IMR-90 (cell line): Measurements from ENCODE around the gene PIEZO1. TPM values are rescaled to one million over a fixed set of nuclear protein-coding genes. Genes with fewer than 3 reads are reported as not detected.

Experiments used
- ATAC-seq: fragments of 200-7000 bp; cut with Tn5 transposase; 2 replicates; pipeline ENCODE4 v1.9.1; 2020; ENCODE audit warnings: low read depth, mild to moderate bottlenecking, moderate library complexity
- BruUV-seq: library from RNA; stranded (reverse); fragments of 400-500 nt; replicated peaks from 2 replicates; lab custom pipeline; 2021; lab: Mats Ljungman, UMichigan
- CTCF ChIA-PET: fragments of 300-600 bp; formaldehyde crosslinking; extraction: SDS; loops from one replicate; lab custom pipeline; 2021; ENCODE audit warnings: antibody characterized with exemption; lab: Yijun Ruan, JAX
- POLR2A ChIA-PET: fragments of 300-600 bp; sonication (Branson Sonifier 250); formaldehyde crosslinking; loops from one replicate; lab custom pipeline; 2022; ENCODE audit warnings: antibody characterized with exemption; ENCODE audit not compliant: unreplicated experiment; lab: Charles Lee
- DNase-seq: peaks from one replicate; pipeline ENCODE4 v3.0.0; 2013
- H2AFZ ChIP-seq: replicated peaks from 2 replicates; pipeline ENCODE3; 2013; ENCODE audit warnings: low read length, mild to moderate bottlenecking; ENCODE audit not compliant: poor library complexity
- H2AK5ac ChIP-seq: 2 replicates; pipeline ENCODE4 v1.6.1; 2013; ENCODE audit warnings: low read depth, low read length, inconsistent platforms
- H2AK9ac ChIP-seq: replicated peaks from 2 replicates; pipeline ENCODE3; 2013; ENCODE audit warnings: mild to moderate bottlenecking, low read depth, low read length, moderate library complexity; ENCODE audit not compliant: poor library complexity
- H2BK120ac ChIP-seq: 2 replicates; pipeline ENCODE4 v1.6.1; 2013; ENCODE audit warnings: low read depth, low read length, inconsistent platforms
- H2BK15ac ChIP-seq: 3 replicates; pipeline ENCODE4 v1.6.1; 2013; ENCODE audit warnings: low read depth, low read length, inconsistent platforms
- H2BK20ac ChIP-seq: 2 replicates; pipeline ENCODE4 v1.6.1; 2013; ENCODE audit warnings: low read depth, mild to moderate bottlenecking, inconsistent platforms, low read length, moderate library complexity
- H2BK5ac ChIP-seq: 2 replicates; pipeline ENCODE4 v1.6.1; 2013; ENCODE audit warnings: mild to moderate bottlenecking, low read depth, low read length, inconsistent platforms; ENCODE audit not compliant: poor library complexity, severe bottlenecking
- H3K14ac ChIP-seq: replicated peaks from 2 replicates; pipeline ENCODE4 v1.6.1; 2013; ENCODE audit warnings: low read depth, low read length, inconsistent platforms
- H3K18ac ChIP-seq: 2 replicates; pipeline ENCODE4 v1.6.1; 2013; ENCODE audit warnings: low read depth, low read length, control low read depth
- H3K23ac ChIP-seq: 2 replicates; pipeline ENCODE4 v1.6.1; 2013; ENCODE audit warnings: low read depth, low read length, inconsistent platforms
- H3K27ac ChIP-seq: 2 replicates; pipeline ENCODE4 v1.5.1; 2013; ENCODE audit warnings: mild to moderate bottlenecking, control low read depth, low read length; ENCODE audit not compliant: insufficient read depth
- H3K27me3 ChIP-seq: 2 replicates; pipeline ENCODE4 v1.6.1; 2013; ENCODE audit warnings: low read length; ENCODE audit not compliant: control insufficient read depth, insufficient read depth
- H3K36me3 ChIP-seq: 2 replicates; pipeline ENCODE4 v1.6.1; 2013; ENCODE audit warnings: low read length, mixed read lengths; ENCODE audit not compliant: control insufficient read depth, insufficient read depth
- H3K4ac ChIP-seq: 2 replicates; pipeline ENCODE4 v1.6.1; 2013; ENCODE audit warnings: low read depth, low read length, inconsistent platforms
- H3K4me1 ChIP-seq: 2 replicates; pipeline ENCODE4 v1.6.1; 2013; ENCODE audit warnings: low read length, mixed read lengths; ENCODE audit not compliant: control insufficient read depth, insufficient read depth
- H3K4me2 ChIP-seq: 2 replicates; pipeline ENCODE4 v1.6.1; 2013; ENCODE audit warnings: low read depth, mild to moderate bottlenecking, control low read depth, low read length, moderate library complexity
- H3K4me3 ChIP-seq: 2 replicates; pipeline ENCODE4 v1.5.1; 2013; ENCODE audit warnings: low read depth, mild to moderate bottlenecking, control low read depth, low read length, moderate library complexity; ENCODE audit not compliant: insufficient read depth
- H3K56ac ChIP-seq: 2 replicates; pipeline ENCODE4 v1.6.1; 2013; ENCODE audit warnings: low read length, inconsistent platforms; ENCODE audit not compliant: insufficient read depth; ENCODE audit errors: extremely low read depth
- H3K79me1 ChIP-seq, 2 experiments: 2 replicates each; pipeline ENCODE4 v1.6.1; 2013; ENCODE audit warnings: low read length in 2 of 2, inconsistent platforms in 1 of 2, low read depth in 1 of 2
- H3K9ac ChIP-seq: 2 replicates; pipeline ENCODE4 v1.6.1; 2013; ENCODE audit warnings: low read depth, low read length, control low read depth
- H3K9me1 ChIP-seq: 2 replicates; pipeline ENCODE4 v1.6.1; 2013; ENCODE audit warnings: low read length, inconsistent platforms; ENCODE audit not compliant: insufficient read depth
- H3K9me3 ChIP-seq: 2 replicates; pipeline ENCODE4 v1.6.1; 2013; ENCODE audit warnings: low read length; ENCODE audit not compliant: control insufficient read depth, insufficient read depth
- H4K20me1 ChIP-seq: 2 replicates; pipeline ENCODE4 v1.6.1; 2013; ENCODE audit warnings: low read length, inconsistent platforms; ENCODE audit not compliant: insufficient read depth
- H4K5ac ChIP-seq: 2 replicates; pipeline ENCODE4 v1.6.1; 2013; ENCODE audit warnings: mild to moderate bottlenecking, low read depth, low read length, control low read depth
- H4K8ac ChIP-seq, 2 experiments: 2 replicates each; pipeline ENCODE4 v1.6.1; 2013; ENCODE audit warnings: low read depth in 2 of 2, low read length in 2 of 2, control low read depth in 1 of 2, inconsistent platforms in 1 of 2
- H4K91ac ChIP-seq: 2 replicates; pipeline ENCODE4 v1.6.1; 2013; ENCODE audit warnings: low read depth, low read length, inconsistent platforms; ENCODE audit not compliant: insufficient read depth
- BHLHE40 ChIP-seq: fragments of 150-350 bp; IDR thresholded peaks from 2 replicates; pipeline ENCODE4 v1.6.1; 2016; ENCODE audit warnings: mild to moderate bottlenecking, low read depth, low read length
- CEBPB ChIP-seq: IDR thresholded peaks from 2 replicates; pipeline ENCODE4 v1.6.1; 2012; ENCODE audit warnings: low read depth, low read length, improper control_type of control experiment
- CHD1 ChIP-seq: IDR thresholded peaks from 2 replicates; pipeline ENCODE4 v1.6.1; 2012; ENCODE audit warnings: low read depth, low read length, improper control_type of control experiment
- MAFK ChIP-seq: IDR thresholded peaks from 2 replicates; pipeline ENCODE4 v1.6.1; 2012; ENCODE audit warnings: low read depth, low read length, improper control_type of control experiment
- MAZ ChIP-seq: IDR thresholded peaks from 2 replicates; pipeline ENCODE4 v1.6.1; 2012; ENCODE audit warnings: low read depth, mild to moderate bottlenecking, low read length, improper control_type of control experiment, moderate library complexity, borderline replicate concordance
- RFX5 ChIP-seq: IDR thresholded peaks from 2 replicates; pipeline ENCODE4 v1.8.0; 2012; ENCODE audit warnings: low read depth, mild to moderate bottlenecking, low read length, moderate library complexity
- USF2 ChIP-seq: fragments of 150-350 bp; IDR thresholded peaks from 2 replicates; pipeline ENCODE4 v1.6.1; 2017; ENCODE audit warnings: mild to moderate bottlenecking, antibody characterized with exemption, low read length, low read depth
- WGBS, 2 experiments: methylation state at CpG; one replicate each; pipeline versions ENCODE4 v1.1.5 to v1.1.7; 2013; ENCODE audit warnings: missing lambda C conversion rate in 2 of 2; ENCODE audit not compliant: insufficient read length in 1 of 2; ENCODE audit errors: extremely low coverage in 2 of 2; 5-methylcytosine and 5-hydroxymethylcytosine counted together
- dilution Hi-C: fragments of 300-500 bp; cut with HindIII; formaldehyde crosslinking; loops from one replicate; pipeline ENCODE4 v1.14.3; 2018; ENCODE audit warnings: low sequenced_read_pairs; ENCODE audit not compliant: unreplicated experiment
- in situ Hi-C: fragments of 300-500 bp; cut with MboI; formaldehyde crosslinking; loops from 3 replicates; pipeline ENCODE4 v1.14.3; 2019; ENCODE audit warnings: low sequenced_read_pairs, inconsistent platforms, mixed read lengths
- intact Hi-C: fragments of 100-400 bp; cut with micrococcal nuclease; formaldehyde crosslinking; loops from 2 replicates; pipeline ENCODE4 v1.10.0; 2022
- polyA plus RNA-seq, 3 experiments: library from polyadenylated mRNA; depleted of rRNA; stranded (reverse); fragments of >200 nt; gene quantifications; 2 replicates each; pipeline ENCODE4 v1.2.3, GENCODE V29; 2012; ENCODE audit warnings: low replicate concordance in 1 of 3
- total RNA-seq: library from RNA; depleted of rRNA; stranded (reverse); fragments of >200 nt; gene quantifications from 2 replicates; pipeline ENCODE4 v1.2.3, GENCODE V29; 2012

PIEZO1 gene
- total and polyA plus RNA-seq, 2 of the 4 experiments (the other 2 are of a cell fraction), result 36.2 to 372 TPM

GRCh38 chr16:88831838-88832237, 46.8 kb upstream of the PIEZO1 start:
- Histone ChIP-seq H3K18ac (no peak overlapping the region), H3K4ac (no peak overlapping the region), H2BK20ac (no peak overlapping the region), H4K5ac (no peak overlapping the region), H3K27me3 (no peaks in the 10 kb centered on the region), H2AK5ac (no peak overlapping the region), H3K56ac (no peak overlapping the region), H3K14ac (no peak overlapping the region), H4K20me1 (peaks cover 3% of the 10 kb centered on the region; the same call in 1 of the 2 replicates), H2BK15ac (no peak overlapping the region), H2AFZ (no peak overlapping the region), H3K4me1 (peaks cover 4% of the 10 kb centered on the region; the same call in 1 of the 2 replicates), H4K8ac (no peak overlapping the region), H2AK9ac (no peak overlapping the region), H2BK120ac (no peak overlapping the region), H2BK5ac (no peak overlapping the region), H3K4me2 (no peak overlapping the region), H3K9ac (no peak overlapping the region), H3K23ac (no peak overlapping the region), H4K91ac (no peak overlapping the region), H3K4me3 (no peak overlapping the region), H3K27ac (no peak overlapping the region), H3K36me3 (peaks cover 18% of the 10 kb centered on the region; the same call in 1 of the 2 replicates), H3K79me1 (no peaks in the 10 kb centered on the region), H3K9me1 (no peaks in the 10 kb centered on the region), H3K9me3 (no peaks in the 10 kb centered on the region)
- 90% methylated on average over 2 of the region's 13 CpGs; no CpG with 5 or more reads in 1 of the 2 experiments for WGBS, 2 experiments
- ATAC-seq (no peak), DNase-seq (no peak)
- CTCF ChIA-PET, result no interaction called here
- POLR2A ChIA-PET, result no interaction called here
- no TSS peak for BruUV-seq
- dilution Hi-C loops, result no loop called here
- TF ChIP-seq USF2, result no peak
- no peak for TF ChIP-seq MAFK
- no peak for TF ChIP-seq MAZ
- TF ChIP-seq BHLHE40, result no peak
- TF ChIP-seq CEBPB, result no peak
- no peak for TF ChIP-seq RFX5
- TF ChIP-seq CHD1, result no peak
- in situ Hi-C loops, result no loop called here
- intact Hi-C loops, result no loop called here
